Panc1 (cell line): ENCODE data around the gene POLR2C. TPM values are rescaled to one million over a fixed set of nuclear protein-coding genes. Genes with fewer than 3 reads are reported as not detected.

ENCODE experiments used
- ATAC-seq: fragments of 200-7000 bp; cut with Tn5 transposase; 2 replicates; pipeline ENCODE4 v1.9.1; 2020; ENCODE audit warnings: mild to moderate bottlenecking, moderate library complexity
- BruUV-seq: library from RNA; stranded (reverse); fragments of 400-500 nt; replicated peaks from 2 replicates; lab custom pipeline; 2021; lab: Mats Ljungman, UMichigan
- CTCF ChIA-PET: fragments of 300-600 bp; sonication (Branson Sonifier 250); formaldehyde crosslinking; loops from one replicate; lab custom pipeline; 2022; ENCODE audit warnings: antibody characterized with exemption; lab: Charles Lee
- POLR2A ChIA-PET: fragments of 300-600 bp; sonication (Branson Sonifier 250); formaldehyde crosslinking; loops from one replicate; lab custom pipeline; 2022; ENCODE audit warnings: antibody characterized with exemption; lab: Charles Lee
- DNase-seq: peaks from one replicate; pipeline ENCODE4 v3.0.0-alpha.2; 2010; ENCODE audit warnings: low read depth, low spot score
- H3K27ac ChIP-seq: 2 replicates; pipeline ENCODE4 v1.5.1; 2011; ENCODE audit warnings: mild to moderate bottlenecking, low read length, inconsistent platforms
- H3K27me3 ChIP-seq: fragments of 200-500 bp; sonication (Bioruptor generic); 2 replicates; pipeline ENCODE4 v1.6.0; 2014; ENCODE audit warnings: low read length, inconsistent platforms; ENCODE audit not compliant: control insufficient read depth, insufficient read depth
- H3K36me3 ChIP-seq: fragments of 200-500 bp; sonication (Bioruptor generic); 2 replicates; pipeline ENCODE4 v1.5.1; 2014; ENCODE audit warnings: inconsistent platforms, mild to moderate bottlenecking, low read length, moderate library complexity; ENCODE audit not compliant: control insufficient read depth, insufficient read depth
- H3K4me1 ChIP-seq: 2 replicates; pipeline ENCODE4 v1.5.1; 2011; ENCODE audit warnings: inconsistent platforms, mild to moderate bottlenecking, low read length, moderate library complexity; ENCODE audit not compliant: control insufficient read depth, insufficient read depth
- H3K4me3 ChIP-seq, 2 experiments: 2 replicates each; pipeline ENCODE4 v1.5.1; 2011 to 2012; ENCODE audit warnings: low read depth in 2 of 2, low read length in 2 of 2, mild to moderate bottlenecking in 2 of 2, inconsistent platforms in 1 of 2, moderate library complexity in 1 of 2
- H3K9me3 ChIP-seq: fragments of 200-500 bp; sonication (Bioruptor generic); 2 replicates; pipeline ENCODE4 v1.5.1; 2014; ENCODE audit warnings: low read depth, mild to moderate bottlenecking, inconsistent platforms, low read length, moderate library complexity; ENCODE audit not compliant: control insufficient read depth, insufficient read depth
- POLR2AphosphoS5 ChIP-seq: IDR thresholded peaks from 2 replicates; pipeline ENCODE4 v1.6.1; 2012; ENCODE audit warnings: mild to moderate bottlenecking, low read depth, low read length, moderate library complexity
- SIN3A ChIP-seq: IDR thresholded peaks from 2 replicates; pipeline ENCODE4 v1.6.1; 2012; ENCODE audit warnings: low read depth, mild to moderate bottlenecking, low read length, moderate library complexity, borderline replicate concordance; ENCODE audit not compliant: insufficient read depth
- TCF7L2 ChIP-seq: IDR thresholded peaks from 2 replicates; pipeline ENCODE4 v1.6.1; 2011; ENCODE audit warnings: mild to moderate bottlenecking, low read depth, low read length, inconsistent platforms
- in situ Hi-C: cut with HindIII; loops from 2 replicates; pipeline ENCODE4 v1.10.0; 2016; ENCODE audit warnings: low sequenced_read_pairs, low pct_unique_long_range_greater_than_20kb
- intact Hi-C: fragments of 100-400 bp; cut with micrococcal nuclease; formaldehyde crosslinking; loops from one replicate; pipeline ENCODE4 v1.10.0; 2022; ENCODE audit not compliant: unreplicated experiment
- total RNA-seq: library from RNA; stranded (reverse); gene quantifications from one replicate; pipeline ENCODE4 v1.2.1, GENCODE V29; 2021; ENCODE audit not compliant: unreplicated experiment
- TF ChIP-seq, protein P1 (sequence below): fragments of 450-650 bp; IDR thresholded peaks from 2 replicates; pipeline ENCODE4 v1.5.1; 2017; ENCODE audit warnings: mild to moderate bottlenecking
- TF ChIP-seq, protein P2 (sequence below), 2 experiments: IDR thresholded peaks; 2 replicates each; pipeline ENCODE4 v1.6.1; 2011 to 2012; ENCODE audit warnings: low read depth in 2 of 2, control low read depth in 1 of 2, low read length in 1 of 2, mild to moderate bottlenecking in 1 of 2, moderate library complexity in 1 of 2; ENCODE audit not compliant: insufficient read depth in 1 of 2

The POLR2C gene
- total RNA-seq, 1 experiment from 2014 or later, result 53.9 TPM

- no peak; the same call in 1 of the 2 replicates for ATAC-seq
- no peaks in the 10 kb centered on the region for H3K27me3 ChIP-seq
Observed at GRCh38 chr16:57507136-57508034, 44.9 kb downstream of the POLR2C start.

DNA sequence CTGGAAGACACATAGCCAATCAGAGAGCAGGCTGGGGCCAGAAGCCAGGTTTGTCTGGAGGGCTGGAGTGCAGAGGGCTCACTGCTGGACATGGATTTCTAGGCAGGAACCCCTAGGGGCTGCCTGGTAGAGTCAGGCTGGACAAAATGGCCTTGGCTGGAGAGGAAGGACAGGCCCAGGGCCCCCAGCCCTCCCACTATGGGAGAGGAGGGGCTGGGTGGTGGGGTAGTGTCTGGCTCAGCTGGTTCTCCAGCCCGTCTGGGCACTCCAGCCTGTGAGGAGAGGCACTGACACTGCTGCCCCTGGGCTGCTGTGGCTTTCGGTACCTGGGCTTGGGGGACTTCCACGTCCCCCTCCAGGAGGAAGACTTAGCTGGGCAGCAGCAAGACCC is 45.6 kb downstream of the POLR2C start:
- no peak for DNase-seq
- TF ChIP-seq POLR2AphosphoS5 (no peak), SIN3A (no peak)
- H3K4me3 ChIP-seq, result no peak overlapping the region
- intact Hi-C loops (no loop called here), in situ Hi-C loops (no loop called here)
- H3K27ac ChIP-seq, result no peak overlapping the region
- H3K4me1 ChIP-seq, result no peaks in the 10 kb centered on the region
- no TSS peak for BruUV-seq
- ChIA-PET POLR2A (no interaction called here), CTCF (no interaction called here)
- ATAC-seq, result no peak; the same call in 1 of the 2 replicates
- no peaks in the 10 kb centered on the region for H3K36me3 ChIP-seq
- no peaks in the 10 kb centered on the region for H3K9me3 ChIP-seq
- H3K27me3 ChIP-seq, result no peaks in the 10 kb centered on the region

More at GRCh38 chr16:57507136-57508034, 44.9 kb downstream of the POLR2C start:
- intact Hi-C loops (no loop called here), in situ Hi-C loops (no loop called here)
- BruUV-seq, result no TSS peak
- Histone ChIP-seq H3K36me3 (no peaks in the 10 kb centered on the region), H3K27ac (no peak overlapping the region), H3K4me1 (no peaks in the 10 kb centered on the region), H3K4me3 (no peak overlapping the region), H3K9me3 (no peaks in the 10 kb centered on the region)
- TF ChIP-seq SIN3A (no peak), POLR2AphosphoS5 (no peak), TCF7L2 (no peak)
- TF ChIP-seq, protein P1, sequence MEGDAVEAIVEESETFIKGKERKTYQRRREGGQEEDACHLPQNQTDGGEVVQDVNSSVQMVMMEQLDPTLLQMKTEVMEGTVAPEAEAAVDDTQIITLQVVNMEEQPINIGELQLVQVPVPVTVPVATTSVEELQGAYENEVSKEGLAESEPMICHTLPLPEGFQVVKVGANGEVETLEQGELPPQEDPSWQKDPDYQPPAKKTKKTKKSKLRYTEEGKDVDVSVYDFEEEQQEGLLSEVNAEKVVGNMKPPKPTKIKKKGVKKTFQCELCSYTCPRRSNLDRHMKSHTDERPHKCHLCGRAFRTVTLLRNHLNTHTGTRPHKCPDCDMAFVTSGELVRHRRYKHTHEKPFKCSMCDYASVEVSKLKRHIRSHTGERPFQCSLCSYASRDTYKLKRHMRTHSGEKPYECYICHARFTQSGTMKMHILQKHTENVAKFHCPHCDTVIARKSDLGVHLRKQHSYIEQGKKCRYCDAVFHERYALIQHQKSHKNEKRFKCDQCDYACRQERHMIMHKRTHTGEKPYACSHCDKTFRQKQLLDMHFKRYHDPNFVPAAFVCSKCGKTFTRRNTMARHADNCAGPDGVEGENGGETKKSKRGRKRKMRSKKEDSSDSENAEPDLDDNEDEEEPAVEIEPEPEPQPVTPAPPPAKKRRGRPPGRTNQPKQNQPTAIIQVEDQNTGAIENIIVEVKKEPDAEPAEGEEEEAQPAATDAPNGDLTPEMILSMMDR, result no peak
- TF ChIP-seq, protein P2, sequence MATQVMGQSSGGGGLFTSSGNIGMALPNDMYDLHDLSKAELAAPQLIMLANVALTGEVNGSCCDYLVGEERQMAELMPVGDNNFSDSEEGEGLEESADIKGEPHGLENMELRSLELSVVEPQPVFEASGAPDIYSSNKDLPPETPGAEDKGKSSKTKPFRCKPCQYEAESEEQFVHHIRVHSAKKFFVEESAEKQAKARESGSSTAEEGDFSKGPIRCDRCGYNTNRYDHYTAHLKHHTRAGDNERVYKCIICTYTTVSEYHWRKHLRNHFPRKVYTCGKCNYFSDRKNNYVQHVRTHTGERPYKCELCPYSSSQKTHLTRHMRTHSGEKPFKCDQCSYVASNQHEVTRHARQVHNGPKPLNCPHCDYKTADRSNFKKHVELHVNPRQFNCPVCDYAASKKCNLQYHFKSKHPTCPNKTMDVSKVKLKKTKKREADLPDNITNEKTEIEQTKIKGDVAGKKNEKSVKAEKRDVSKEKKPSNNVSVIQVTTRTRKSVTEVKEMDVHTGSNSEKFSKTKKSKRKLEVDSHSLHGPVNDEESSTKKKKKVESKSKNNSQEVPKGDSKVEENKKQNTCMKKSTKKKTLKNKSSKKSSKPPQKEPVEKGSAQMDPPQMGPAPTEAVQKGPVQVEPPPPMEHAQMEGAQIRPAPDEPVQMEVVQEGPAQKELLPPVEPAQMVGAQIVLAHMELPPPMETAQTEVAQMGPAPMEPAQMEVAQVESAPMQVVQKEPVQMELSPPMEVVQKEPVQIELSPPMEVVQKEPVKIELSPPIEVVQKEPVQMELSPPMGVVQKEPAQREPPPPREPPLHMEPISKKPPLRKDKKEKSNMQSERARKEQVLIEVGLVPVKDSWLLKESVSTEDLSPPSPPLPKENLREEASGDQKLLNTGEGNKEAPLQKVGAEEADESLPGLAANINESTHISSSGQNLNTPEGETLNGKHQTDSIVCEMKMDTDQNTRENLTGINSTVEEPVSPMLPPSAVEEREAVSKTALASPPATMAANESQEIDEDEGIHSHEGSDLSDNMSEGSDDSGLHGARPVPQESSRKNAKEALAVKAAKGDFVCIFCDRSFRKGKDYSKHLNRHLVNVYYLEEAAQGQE (IDR thresholded peaks at IDR 0.05; ENCODE audit: insufficient read depth in 1 of 2, low read depth in 2 of 2, low read length in 1 of 2), result no peak
- ChIA-PET CTCF (no interaction called here), POLR2A (no interaction called here)
- no peak for DNase-seq
